PC-3 (cell line): Measurements from ENCODE around the gene THOC6.

Experiments
- EZH2 ChIP-seq: fragments of 300-600 bp; sonication (generic); IDR thresholded peaks from one replicate; pipeline ENCODE4 v1.6.1; 2017; ENCODE audit warnings: antibody characterized with exemption, mild to moderate bottlenecking, low read length; ENCODE audit not compliant: unreplicated experiment
- TF ChIP-seq, protein P1 (sequence below): fragments of 300-600 bp; sonication (generic); conservative IDR thresholded peaks from 2 replicates; pipeline ENCODE4 v1.5.1; 2017; ENCODE audit warnings: antibody characterized with exemption, low read depth, mild to moderate bottlenecking, low read length

DNA sequence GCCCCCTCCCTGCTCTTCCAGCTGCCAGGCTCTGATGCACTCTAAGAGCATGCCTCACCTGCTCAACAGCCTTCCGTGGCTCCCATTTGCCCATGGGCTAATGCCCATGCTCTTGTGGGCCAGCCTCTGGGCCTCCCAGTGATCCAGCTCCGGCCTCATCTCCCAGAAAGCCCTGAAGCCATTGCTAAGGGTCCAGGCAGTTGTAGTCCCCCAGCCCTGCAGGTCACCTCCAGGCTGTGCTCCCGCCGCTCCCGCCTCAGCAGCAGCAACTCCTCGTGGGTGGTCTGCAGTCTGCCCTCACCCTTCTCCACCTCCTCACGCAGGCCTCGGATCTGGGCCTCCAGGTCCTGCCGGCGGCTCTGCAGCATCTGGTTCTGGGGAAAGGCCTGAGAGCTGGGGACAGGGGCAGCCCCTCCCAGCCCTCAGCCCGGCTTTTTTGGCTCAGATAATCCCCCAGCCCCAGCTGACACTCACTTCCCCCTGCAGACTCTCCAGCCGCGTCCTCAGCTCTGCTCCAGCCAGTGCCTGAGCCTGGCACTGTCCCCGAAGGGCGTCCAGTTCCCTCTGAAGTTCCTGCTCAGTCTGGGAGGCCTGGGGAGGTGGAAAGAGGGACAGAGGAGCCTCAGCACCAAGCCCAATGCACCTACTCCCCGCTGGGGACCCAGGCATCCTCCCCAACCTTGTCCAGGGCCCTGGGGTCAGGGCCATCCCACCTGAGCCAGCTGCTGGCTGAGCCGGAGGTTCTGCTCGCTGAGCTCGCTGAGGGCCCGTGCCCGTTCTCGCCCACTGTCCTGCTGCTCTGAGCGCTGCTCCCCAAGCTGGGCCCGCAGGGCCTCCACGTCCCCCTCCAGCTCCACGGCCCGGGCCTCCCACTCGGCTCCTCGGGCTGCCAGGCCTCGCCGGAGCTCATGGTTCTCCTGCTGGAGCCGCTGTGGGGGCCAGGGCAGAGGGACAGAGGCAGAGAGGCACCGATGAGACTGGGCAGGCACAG, 6.7 kb downstream of the THOC6 start:
- TF ChIP-seq, protein P1, sequence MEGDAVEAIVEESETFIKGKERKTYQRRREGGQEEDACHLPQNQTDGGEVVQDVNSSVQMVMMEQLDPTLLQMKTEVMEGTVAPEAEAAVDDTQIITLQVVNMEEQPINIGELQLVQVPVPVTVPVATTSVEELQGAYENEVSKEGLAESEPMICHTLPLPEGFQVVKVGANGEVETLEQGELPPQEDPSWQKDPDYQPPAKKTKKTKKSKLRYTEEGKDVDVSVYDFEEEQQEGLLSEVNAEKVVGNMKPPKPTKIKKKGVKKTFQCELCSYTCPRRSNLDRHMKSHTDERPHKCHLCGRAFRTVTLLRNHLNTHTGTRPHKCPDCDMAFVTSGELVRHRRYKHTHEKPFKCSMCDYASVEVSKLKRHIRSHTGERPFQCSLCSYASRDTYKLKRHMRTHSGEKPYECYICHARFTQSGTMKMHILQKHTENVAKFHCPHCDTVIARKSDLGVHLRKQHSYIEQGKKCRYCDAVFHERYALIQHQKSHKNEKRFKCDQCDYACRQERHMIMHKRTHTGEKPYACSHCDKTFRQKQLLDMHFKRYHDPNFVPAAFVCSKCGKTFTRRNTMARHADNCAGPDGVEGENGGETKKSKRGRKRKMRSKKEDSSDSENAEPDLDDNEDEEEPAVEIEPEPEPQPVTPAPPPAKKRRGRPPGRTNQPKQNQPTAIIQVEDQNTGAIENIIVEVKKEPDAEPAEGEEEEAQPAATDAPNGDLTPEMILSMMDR, result no peak
- TF ChIP-seq EZH2, result no peak
